IMR-90 (cell line): ENCODE measurements around the gene TMEM245.

Source experiments
- CEBPB ChIP-seq: IDR thresholded peaks from 2 replicates; pipeline ENCODE4 v1.6.1; 2012; ENCODE audit warnings: low read depth, low read length, improper control_type of control experiment
- MAFK ChIP-seq: IDR thresholded peaks from 2 replicates; pipeline ENCODE4 v1.6.1; 2012; ENCODE audit warnings: low read depth, low read length, improper control_type of control experiment
- POLR2A ChIP-seq: IDR thresholded peaks from 2 replicates; pipeline ENCODE4 v1.6.1; 2012; ENCODE audit warnings: mild to moderate bottlenecking, low read depth, low read length
- RFX5 ChIP-seq: IDR thresholded peaks from 2 replicates; pipeline ENCODE4 v1.8.0; 2012; ENCODE audit warnings: low read depth, mild to moderate bottlenecking, low read length, moderate library complexity
- SMC3 ChIP-seq: fragments of 150-350 bp; IDR thresholded peaks from 2 replicates; pipeline ENCODE4 v1.6.1; 2016; ENCODE audit warnings: low read depth, mild to moderate bottlenecking, antibody characterized with exemption, low read length, moderate library complexity
- TF ChIP-seq, protein P1 (sequence below): conservative IDR thresholded peaks from 2 replicates; pipeline ENCODE4 v1.5.1; 2012; ENCODE audit warnings: mild to moderate bottlenecking, low read depth, low read length, improper control_type of control experiment

DNA sequence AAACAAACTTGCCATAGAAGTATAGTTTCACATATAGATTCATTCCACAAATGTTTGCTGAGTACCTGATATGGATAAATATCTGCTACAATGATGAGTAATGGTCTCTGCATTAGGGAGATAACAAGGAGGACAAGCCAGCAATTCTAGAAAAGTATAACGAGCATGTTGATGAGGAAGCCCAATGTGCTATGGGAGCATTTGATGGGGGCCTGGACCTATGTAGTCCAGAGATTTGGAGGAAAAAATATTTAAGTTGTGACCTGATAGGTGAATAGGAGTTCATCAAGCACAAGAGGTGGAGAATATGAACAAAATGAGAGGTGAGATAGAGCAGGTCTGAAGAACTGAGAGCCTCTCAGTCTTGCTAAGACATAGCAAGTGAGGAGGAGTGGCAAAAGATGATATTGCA, 14.4 kb upstream of the TMEM245 start:
- TF ChIP-seq MAFK (no peak), CEBPB (no peak), POLR2A (no peak), SMC3 (no peak), RFX5 (no peak)
- TF ChIP-seq, protein P1, sequence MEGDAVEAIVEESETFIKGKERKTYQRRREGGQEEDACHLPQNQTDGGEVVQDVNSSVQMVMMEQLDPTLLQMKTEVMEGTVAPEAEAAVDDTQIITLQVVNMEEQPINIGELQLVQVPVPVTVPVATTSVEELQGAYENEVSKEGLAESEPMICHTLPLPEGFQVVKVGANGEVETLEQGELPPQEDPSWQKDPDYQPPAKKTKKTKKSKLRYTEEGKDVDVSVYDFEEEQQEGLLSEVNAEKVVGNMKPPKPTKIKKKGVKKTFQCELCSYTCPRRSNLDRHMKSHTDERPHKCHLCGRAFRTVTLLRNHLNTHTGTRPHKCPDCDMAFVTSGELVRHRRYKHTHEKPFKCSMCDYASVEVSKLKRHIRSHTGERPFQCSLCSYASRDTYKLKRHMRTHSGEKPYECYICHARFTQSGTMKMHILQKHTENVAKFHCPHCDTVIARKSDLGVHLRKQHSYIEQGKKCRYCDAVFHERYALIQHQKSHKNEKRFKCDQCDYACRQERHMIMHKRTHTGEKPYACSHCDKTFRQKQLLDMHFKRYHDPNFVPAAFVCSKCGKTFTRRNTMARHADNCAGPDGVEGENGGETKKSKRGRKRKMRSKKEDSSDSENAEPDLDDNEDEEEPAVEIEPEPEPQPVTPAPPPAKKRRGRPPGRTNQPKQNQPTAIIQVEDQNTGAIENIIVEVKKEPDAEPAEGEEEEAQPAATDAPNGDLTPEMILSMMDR, result no peak
